GM12875 (cell line): ENCODE results near the gene FRYL.

Source experiments
- H3K4me3 ChIP-seq: one replicate; pipeline ENCODE4 v1.5.1; 2011; ENCODE audit warnings: low read depth, low read length, control low read depth
- TF ChIP-seq, protein P1 (sequence below): IDR thresholded peaks from 2 replicates; pipeline ENCODE4 v1.5.1; 2011; ENCODE audit warnings: low read depth, mild to moderate bottlenecking, control low read depth, inconsistent platforms, low read length, moderate library complexity, borderline replicate concordance; ENCODE audit not compliant: insufficient read depth

FRYL gene

DNA sequence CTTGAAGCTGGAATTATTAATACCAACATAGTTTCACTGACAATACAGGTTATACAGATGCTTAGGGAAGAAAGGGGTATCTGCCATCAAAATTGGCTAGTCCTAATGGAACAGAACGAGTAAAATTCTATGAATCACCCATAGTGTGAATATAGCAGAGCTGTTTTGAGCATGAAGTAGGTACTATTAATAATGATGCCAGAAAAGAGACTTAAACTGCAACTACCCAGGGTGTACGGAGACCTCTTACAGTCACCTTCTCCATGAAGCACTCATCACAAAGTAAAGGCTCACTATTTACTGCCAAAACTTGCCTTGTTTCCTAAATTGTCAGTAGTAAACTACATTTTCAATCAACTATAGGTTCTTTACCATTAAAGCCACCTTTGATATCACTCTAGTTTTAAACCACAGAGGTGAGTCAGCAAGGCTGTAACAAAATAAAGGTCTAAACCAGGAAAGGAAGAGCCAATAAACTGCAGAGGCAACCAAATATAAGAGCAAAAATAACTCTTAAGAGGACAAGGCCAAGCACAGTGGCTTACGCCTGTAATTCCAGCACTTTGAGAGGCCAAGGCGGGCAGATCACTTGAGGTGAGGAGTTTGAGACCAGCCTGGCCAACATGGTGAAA lies 114.4 kb downstream of the FRYL start:
- H3K4me3 ChIP-seq = no peak overlapping the region
- TF ChIP-seq, protein P1, sequence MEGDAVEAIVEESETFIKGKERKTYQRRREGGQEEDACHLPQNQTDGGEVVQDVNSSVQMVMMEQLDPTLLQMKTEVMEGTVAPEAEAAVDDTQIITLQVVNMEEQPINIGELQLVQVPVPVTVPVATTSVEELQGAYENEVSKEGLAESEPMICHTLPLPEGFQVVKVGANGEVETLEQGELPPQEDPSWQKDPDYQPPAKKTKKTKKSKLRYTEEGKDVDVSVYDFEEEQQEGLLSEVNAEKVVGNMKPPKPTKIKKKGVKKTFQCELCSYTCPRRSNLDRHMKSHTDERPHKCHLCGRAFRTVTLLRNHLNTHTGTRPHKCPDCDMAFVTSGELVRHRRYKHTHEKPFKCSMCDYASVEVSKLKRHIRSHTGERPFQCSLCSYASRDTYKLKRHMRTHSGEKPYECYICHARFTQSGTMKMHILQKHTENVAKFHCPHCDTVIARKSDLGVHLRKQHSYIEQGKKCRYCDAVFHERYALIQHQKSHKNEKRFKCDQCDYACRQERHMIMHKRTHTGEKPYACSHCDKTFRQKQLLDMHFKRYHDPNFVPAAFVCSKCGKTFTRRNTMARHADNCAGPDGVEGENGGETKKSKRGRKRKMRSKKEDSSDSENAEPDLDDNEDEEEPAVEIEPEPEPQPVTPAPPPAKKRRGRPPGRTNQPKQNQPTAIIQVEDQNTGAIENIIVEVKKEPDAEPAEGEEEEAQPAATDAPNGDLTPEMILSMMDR = no peak

DNA sequence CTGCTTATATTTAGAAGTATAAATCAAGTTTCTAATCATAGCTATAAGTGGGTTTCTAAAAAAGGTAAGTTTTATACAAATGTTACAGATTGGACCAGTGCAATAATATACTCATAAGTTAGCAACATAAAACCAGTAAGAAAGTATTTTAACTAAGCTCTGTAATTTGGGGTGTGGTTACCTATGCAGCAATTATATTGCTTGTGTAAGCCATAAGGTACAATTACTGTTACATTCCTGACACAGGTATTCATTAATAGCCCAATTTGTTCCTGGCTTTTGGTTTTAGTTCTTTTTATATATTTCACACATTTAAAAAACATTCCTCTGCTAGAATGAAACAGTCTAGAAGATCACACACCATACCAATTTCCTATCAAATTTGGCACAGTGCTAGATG lies 115.1 kb downstream of the FRYL start:
- TF ChIP-seq, protein P1 = no peak
- no peak overlapping the region for H3K4me3 ChIP-seq

DNA sequence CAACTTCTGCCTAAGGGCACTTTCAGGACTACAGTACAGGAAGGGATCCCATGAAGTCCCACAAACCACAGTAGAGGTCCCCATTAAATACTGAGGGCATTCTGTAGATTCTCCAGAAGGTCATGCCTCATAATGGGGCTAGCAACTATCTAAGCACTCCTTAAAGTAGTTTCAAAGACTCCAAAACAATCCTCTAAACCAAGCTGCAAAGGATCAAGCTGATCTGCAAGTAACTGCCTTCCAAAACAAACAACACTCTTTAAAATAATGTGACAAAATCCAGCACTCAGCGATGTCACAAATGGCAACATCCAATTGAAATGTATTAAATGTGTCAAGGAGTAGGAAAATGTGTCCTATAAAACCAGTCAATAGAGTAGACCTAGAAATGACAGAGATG lies 118.7 kb downstream of the FRYL start:
- TF ChIP-seq, protein P1 = no peak
- H3K4me3 ChIP-seq = no peak overlapping the region

DNA sequence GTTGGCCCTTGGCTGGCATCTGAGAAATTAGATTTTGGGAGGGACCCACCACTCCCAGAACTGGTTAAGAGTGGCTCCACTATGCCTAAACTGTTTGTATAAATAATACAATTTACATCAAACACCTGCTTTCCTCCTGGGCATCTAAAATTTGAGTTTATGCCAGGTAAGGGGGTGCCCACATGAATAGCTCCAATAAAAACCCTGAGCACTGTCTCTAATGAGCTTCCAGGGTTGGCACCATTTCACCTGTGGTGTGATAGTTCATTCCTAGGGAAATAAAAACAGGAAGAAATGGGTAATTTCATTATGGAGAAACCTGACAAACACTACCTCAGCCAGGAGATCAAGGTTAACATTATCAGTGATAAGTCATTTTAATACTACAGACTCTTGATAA lies 119.7 kb downstream of the FRYL start:
- TF ChIP-seq, protein P1 = no peak
- H3K4me3 ChIP-seq = no peak overlapping the region

DNA sequence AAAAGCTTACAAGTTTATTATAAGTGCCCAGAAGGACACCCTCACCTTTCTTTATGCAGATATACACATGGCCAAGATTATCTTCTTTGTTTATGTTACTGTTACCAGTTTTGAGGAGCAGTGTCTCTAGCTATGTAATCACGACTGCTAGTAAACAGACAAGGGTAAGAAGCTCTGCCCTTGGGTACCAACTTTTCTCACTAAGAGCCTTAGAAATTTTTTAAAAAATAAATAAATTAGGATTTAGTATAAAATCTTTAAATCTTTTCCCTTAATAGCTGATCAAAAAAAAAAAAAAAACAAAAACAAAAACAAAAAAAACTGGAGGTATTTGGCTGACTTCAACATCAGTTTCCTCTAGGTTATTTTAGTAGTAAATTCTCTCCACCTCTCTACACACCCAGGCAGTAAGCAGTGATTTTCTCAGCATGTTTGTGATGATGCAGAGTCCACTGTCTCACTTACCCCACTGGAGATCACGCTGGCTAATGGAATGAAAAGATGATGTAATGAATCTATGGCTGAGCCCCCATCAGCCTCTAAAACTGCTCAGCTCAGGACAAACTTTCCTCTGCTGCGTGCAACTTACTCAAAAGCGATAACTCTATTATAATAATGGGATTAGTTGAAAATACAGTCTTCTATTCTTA lies 125.9 kb downstream of the FRYL start:
- no peak overlapping the region for H3K4me3 ChIP-seq
- TF ChIP-seq, protein P1 = no peak

DNA sequence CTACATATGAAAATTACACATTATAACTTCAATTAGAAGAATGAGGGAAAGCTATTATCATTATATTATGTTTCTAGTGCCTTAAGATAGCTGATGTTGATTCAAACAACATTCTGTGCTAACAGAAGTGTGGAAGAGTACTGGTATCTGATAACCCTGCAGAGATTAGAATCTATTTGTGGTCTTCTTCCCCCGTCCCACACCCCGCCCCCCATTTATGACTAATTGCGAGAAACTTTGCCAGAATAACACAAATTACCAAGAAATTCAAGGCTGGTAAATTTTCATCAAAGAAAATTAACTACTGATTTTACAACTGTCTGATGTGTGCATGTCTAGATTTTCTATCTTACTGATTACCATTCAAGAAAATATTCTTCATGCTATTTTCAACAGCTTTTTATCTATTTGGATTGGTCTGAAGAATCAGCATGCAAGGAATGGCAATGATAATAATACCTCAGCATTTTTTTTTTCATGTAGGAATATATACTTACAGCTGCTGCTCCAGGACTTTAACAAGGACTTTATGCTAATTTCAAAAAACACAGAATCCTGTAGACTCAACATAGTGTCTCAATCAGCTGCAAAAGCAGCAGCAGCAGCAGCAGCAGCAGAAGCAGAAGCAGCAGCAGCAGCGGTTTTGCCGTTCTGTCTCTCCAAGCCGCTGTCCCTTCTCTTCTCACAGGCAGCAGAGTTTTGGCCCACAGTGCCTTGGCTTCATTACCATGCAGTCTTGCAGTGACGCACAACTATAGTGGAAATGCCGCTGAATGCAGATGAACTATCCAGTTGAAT lies 126.7 kb downstream of the FRYL start:
- H3K4me3 ChIP-seq = no peak overlapping the region
- TF ChIP-seq, protein P1 = no peak
